ENCODE data around the gene BEND6. TPM values are rescaled to one million over a fixed set of nuclear protein-coding genes. Genes with fewer than 3 reads are reported as not detected.
A peak's percentile ranks its signal among the peaks of the same experiment; 100 is the strongest.

BEND6 gene, protein sequence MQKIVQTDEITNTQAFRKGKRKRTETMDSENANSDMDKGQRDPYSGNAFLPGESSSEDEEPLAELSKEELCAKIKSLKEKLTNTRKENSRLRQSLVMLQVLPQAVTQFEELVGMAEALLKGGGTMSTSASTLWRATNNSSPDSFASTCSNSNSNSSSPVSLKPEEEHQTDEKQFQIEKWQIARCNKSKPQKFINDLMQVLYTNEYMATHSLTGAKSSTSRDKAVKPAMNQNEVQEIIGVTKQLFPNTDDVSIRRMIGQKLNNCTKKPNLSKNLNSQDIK
- under 1 TPM in 2 of 3 donors, not detected in 1; 0.29 to 0.73 TPM for polyA plus RNA-seq

- Mint-ChIP-seq H3K4me1 (peaks cover 22 to 30% of the 10 kb centered on the region in 2 donors), H3K4me3 (peak within 1 kb of the TSS; percentile 87 to 95 (median 91)), H3K27ac (no peak within 1 kb of the TSS), H3K36me3 (no peaks in the 10 kb centered on the region), H3K27me3 (ENCODE audit: low read depth in 3 of 3) (peaks cover 6 to 27% (median 20%) of the 10 kb centered on the region in 3 donors), H3K9me3 (no peaks in the 10 kb centered on the region)
- peak; percentile 27 to 39 (median 28) for DNase-seq
Measured at GRCh38 chr6:56954403-56955170, at the start of gene BEND6. Gene BEND6, plus strand, starts transcription at chr6:56955107. Its CDS starts 26,704 bp downstream, at chr6:56981811.

- H3K4me3 Mint-ChIP-seq = no peak overlapping the region
Measured at GRCh38 chr6:56905378-56905777, 49.5 kb upstream of the BEND6 start.

GRCh38 chr6:56906752-56907151 is 48.2 kb upstream of the BEND6 start:
- no peak for DNase-seq
- H3K9me3 Mint-ChIP-seq = no peaks in the 10 kb centered on the region
- H3K27ac Mint-ChIP-seq = no peak overlapping the region
- no peaks in the 10 kb centered on the region for H3K36me3 Mint-ChIP-seq
- H3K4me1 Mint-ChIP-seq = no peaks in the 10 kb centered on the region
- H3K4me3 Mint-ChIP-seq = no peak overlapping the region
- peaks cover 0 to 11% (median 7%) of the 10 kb centered on the region in 3 donors for H3K27me3 Mint-ChIP-seq (ENCODE audit: low read depth in 3 of 3)

More at GRCh38 chr6:56905378-56905777, 49.5 kb upstream of the BEND6 start:
- peaks cover 0 to 12% (median 7%) of the 10 kb centered on the region in 3 donors for H3K27me3 Mint-ChIP-seq (ENCODE audit: low read depth in 3 of 3)
- no peak overlapping the region for H3K27ac Mint-ChIP-seq
- H3K4me1 Mint-ChIP-seq = no peaks in the 10 kb centered on the region
- DNase-seq = no peak
- H3K36me3 Mint-ChIP-seq = no peaks in the 10 kb centered on the region
- no peaks in the 10 kb centered on the region for H3K9me3 Mint-ChIP-seq

GRCh38 chr6:56909115-56909907 is 45.6 kb upstream of the BEND6 start:
- Mint-ChIP-seq H3K9me3 (no peaks in the 10 kb centered on the region), H3K36me3 (no peaks in the 10 kb centered on the region), H3K27ac (no peak overlapping the region), H3K4me1 (no peaks in the 10 kb centered on the region), H3K4me3 (no peak overlapping the region), H3K27me3 (ENCODE audit: low read depth in 3 of 3) (peaks cover 0 to 6% (median 3%) of the 10 kb centered on the region in 3 donors)
- DNase-seq = no peak

DNA sequence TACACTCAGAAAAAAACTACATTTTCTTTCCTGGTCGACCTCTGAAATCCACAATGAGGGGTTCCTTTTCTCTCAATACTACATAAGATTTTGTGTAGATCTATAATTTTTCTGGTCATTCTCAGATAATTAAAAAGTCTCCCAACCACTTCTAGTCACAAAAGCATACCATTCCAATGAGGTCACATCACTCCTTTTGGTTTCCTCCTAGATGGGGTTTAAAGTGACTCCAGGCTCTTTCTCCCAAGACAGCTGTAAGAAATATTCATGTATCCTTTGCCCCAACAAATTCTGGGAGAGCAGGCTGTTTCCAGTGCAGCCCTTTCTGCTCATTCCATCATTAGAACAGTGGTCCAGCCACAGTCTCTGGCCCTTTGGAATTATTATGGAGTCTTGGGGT is 43.1 kb upstream of the BEND6 start:
- no peaks in the 10 kb centered on the region for H3K4me1 Mint-ChIP-seq
- H3K27me3 Mint-ChIP-seq (ENCODE audit: low read depth in 3 of 3) = peaks cover 0 to 2% (median 0%) of the 10 kb centered on the region in 3 donors
- H3K4me3 Mint-ChIP-seq = no peak overlapping the region

DNA sequence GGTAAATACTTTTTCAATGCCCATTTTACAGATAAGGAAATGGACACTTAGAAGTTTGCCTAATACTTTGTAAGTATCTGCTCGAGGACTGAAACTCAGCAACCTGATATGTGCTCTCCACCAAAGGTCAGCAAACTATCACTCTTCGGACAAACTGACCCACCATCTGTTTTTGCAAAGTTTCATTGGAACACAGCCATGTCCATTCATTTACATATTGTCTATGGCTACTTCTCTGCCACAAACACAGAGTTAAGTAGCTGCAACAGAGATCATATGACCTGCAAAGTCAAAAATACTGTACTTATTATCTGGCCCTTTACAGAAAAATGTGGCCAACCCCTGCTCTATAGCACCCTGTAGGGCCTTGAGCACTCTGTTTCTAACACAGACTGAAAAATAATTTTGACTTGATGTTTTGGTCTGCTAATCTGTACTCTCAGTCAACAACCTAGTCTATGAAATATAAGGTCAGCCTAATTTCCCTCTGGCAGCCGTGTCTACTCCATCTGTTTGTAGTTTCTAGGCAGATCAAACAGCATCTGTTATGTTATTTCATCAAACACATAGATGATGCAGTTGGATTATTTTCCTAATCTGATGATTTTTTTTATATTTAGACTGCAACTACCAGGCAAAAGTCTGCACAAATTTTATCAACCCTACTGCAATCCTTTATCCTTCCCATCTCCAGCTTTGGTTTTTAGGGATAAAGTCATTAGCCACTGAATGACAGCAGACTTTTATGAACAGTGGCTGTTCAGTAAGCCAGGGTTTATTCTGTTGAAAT is 41.4 kb upstream of the BEND6 start:
- no peak overlapping the region for H3K27ac Mint-ChIP-seq
- H3K4me3 Mint-ChIP-seq = no peak overlapping the region
- H3K9me3 Mint-ChIP-seq = no peaks in the 10 kb centered on the region
- DNase-seq = no peak
- no peaks in the 10 kb centered on the region for H3K36me3 Mint-ChIP-seq
- no peaks in the 10 kb centered on the region for H3K4me1 Mint-ChIP-seq
- H3K27me3 Mint-ChIP-seq (ENCODE audit: low read depth in 3 of 3) = no peaks in the 10 kb centered on the region

More for the DNA sequence above, 43.1 kb upstream of the BEND6 start:
- Mint-ChIP-seq H3K27ac (no peak overlapping the region), H3K9me3 (no peaks in the 10 kb centered on the region), H3K36me3 (no peaks in the 10 kb centered on the region)
- DNase-seq = no peak

- H3K36me3 Mint-ChIP-seq = no peaks in the 10 kb centered on the region
- no peaks in the 10 kb centered on the region for H3K9me3 Mint-ChIP-seq
- H3K27me3 Mint-ChIP-seq (ENCODE audit: low read depth in 3 of 3) = no peaks in the 10 kb centered on the region
- H3K4me1 Mint-ChIP-seq = no peaks in the 10 kb centered on the region
- no peak overlapping the region for H3K4me3 Mint-ChIP-seq
- no peak for DNase-seq
- no peak overlapping the region for H3K27ac Mint-ChIP-seq
Measured at GRCh38 chr6:56914798-56915658, 39.9 kb upstream of the BEND6 start.

DNA sequence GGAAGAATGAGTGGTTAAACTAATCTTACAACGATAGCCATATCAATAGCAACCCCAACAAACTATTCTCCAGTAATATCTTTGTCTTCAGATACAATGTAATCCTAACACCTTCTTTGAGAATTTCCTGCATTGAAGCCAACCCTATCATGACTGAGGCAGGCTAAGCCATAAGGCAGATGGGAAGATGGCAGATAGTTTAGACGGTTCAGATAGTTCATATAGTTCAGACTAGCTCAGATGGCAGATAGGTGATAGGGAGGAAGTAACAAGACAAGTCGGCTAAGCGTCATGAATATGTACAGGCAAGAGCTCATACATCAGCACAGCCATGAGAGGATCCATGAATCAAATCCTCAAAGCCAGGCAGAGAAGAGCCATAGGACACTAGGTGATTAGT is 39.1 kb upstream of the BEND6 start:
- no peaks in the 10 kb centered on the region for H3K4me1 Mint-ChIP-seq
- no peak overlapping the region for H3K4me3 Mint-ChIP-seq
- H3K27ac Mint-ChIP-seq = no peak overlapping the region
- H3K9me3 Mint-ChIP-seq = no peaks in the 10 kb centered on the region
- H3K27me3 Mint-ChIP-seq (ENCODE audit: low read depth in 3 of 3) = no peaks in the 10 kb centered on the region
- H3K36me3 Mint-ChIP-seq = no peaks in the 10 kb centered on the region
- DNase-seq = no peak

GRCh38 chr6:56916849-56917551 is 37.9 kb upstream of the BEND6 start:
- no peaks in the 10 kb centered on the region for H3K4me1 Mint-ChIP-seq
- H3K9me3 Mint-ChIP-seq = no peaks in the 10 kb centered on the region
- no peak overlapping the region for H3K4me3 Mint-ChIP-seq
- DNase-seq = no peak
- H3K36me3 Mint-ChIP-seq = no peaks in the 10 kb centered on the region
- H3K27ac Mint-ChIP-seq = no peak overlapping the region
- H3K27me3 Mint-ChIP-seq (ENCODE audit: low read depth in 3 of 3) = no peaks in the 10 kb centered on the region

DNA sequence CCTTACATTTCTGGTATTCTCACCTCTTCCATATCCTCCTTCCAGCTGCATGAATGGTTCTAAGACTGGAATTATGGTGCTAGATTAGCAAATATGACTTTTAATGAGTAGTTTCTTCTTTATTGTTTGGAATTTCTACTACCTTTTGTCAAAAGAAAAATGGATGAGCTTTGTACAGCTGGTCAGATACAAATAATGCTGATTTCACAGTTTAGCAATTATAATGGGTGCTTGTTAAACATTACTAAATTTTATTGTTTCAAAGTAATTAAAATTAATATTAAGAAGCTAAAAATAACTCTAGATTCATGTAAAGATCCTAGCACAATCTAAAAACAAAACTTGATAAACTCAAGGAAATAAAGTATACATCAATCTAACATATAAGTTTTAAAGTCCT is 32.3 kb upstream of the BEND6 start:
- peaks cover 0 to 2% (median 2%) of the 10 kb centered on the region in 3 donors for H3K27me3 Mint-ChIP-seq (ENCODE audit: low read depth in 3 of 3)
- no peak overlapping the region for H3K27ac Mint-ChIP-seq

DNA sequence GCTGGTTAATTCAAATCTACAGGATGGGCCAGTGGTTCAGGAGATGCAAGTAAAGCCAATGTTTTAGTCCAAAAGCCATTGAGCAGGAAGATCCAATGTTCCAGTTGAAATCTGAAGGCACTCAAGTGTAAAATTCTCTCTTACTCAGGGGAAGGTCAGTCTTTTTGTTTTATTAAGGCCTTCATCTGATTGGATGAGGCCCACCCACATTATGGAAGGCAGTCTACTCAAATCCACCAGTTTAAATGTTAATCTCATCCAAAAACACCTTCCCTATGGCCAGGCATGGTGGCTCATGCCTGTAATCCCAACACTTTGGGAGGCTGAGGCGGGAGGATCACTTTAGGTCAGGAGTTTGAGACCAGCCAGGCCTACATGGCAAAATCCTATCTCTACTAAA is 31.3 kb upstream of the BEND6 start:
- no peak for DNase-seq
- Mint-ChIP-seq H3K9me3 (no peaks in the 10 kb centered on the region), H3K27me3 (ENCODE audit: low read depth in 3 of 3) (peaks cover 0 to 2% (median 2%) of the 10 kb centered on the region in 3 donors), H3K36me3 (no peaks in the 10 kb centered on the region), H3K27ac (no peak overlapping the region), H3K4me1 (no peaks in the 10 kb centered on the region), H3K4me3 (no peak overlapping the region)

More for the DNA sequence above, 32.3 kb upstream of the BEND6 start:
- H3K4me1 Mint-ChIP-seq = no peaks in the 10 kb centered on the region
- H3K4me3 Mint-ChIP-seq = no peak overlapping the region
- no peaks in the 10 kb centered on the region for H3K9me3 Mint-ChIP-seq
- DNase-seq = no peak
- H3K36me3 Mint-ChIP-seq = no peaks in the 10 kb centered on the region

All from immature natural killer cell (primary cell).